MM.1S (cell line): ENCODE data around the gene TMEM204.

Source experiments
- CTCF ChIP-seq: fragments of 300-600 bp; sonication (generic); IDR thresholded peaks from 2 replicates; pipeline ENCODE4 v1.5.1; 2016; ENCODE audit warnings: antibody characterized with exemption, low read length, mixed read lengths
- EZH2 ChIP-seq: fragments of 300-600 bp; sonication (generic); optimal IDR thresholded peaks from 2 replicates; pipeline ENCODE3; 2017; ENCODE audit warnings: low read depth, mild to moderate bottlenecking, antibody characterized with exemption, low read length, mixed read lengths
- EZH2phosphoT487 ChIP-seq: fragments of 300-600 bp; sonication (generic); IDR thresholded peaks from 2 replicates; pipeline ENCODE4 v1.6.1; 2018; ENCODE audit warnings: antibody characterized with exemption, low read length

DNA sequence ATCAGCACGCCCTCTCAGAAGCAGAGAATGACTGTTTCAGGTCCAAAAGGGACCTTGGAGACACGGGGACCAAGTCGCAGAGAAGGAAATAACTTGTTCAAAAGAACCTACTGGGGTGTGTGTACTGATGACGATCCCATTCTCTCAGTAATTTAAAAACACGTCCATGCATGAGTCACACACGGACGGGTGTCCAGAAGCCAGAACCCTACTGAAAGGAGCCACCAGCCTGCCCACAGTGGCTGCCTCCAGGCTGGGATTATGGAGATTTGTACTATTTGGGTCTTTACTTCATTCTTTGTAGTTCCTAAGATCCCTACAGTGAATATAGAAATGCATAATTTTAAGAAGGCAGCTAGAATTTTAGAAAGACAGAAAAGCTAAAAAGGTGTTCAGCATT lies 27.8 kb downstream of the TMEM204 start:
- TF ChIP-seq EZH2phosphoT487 (no peak), CTCF (no peak), EZH2 (no peak)
